ENCODE results near the gene DCP1A.
"Not testable (repeated sequence)": the region's sequence is repeated elsewhere in the genome, so short reads cannot be mapped to it uniquely, and the experiment has no call there.

Gene DCP1A

DNA sequence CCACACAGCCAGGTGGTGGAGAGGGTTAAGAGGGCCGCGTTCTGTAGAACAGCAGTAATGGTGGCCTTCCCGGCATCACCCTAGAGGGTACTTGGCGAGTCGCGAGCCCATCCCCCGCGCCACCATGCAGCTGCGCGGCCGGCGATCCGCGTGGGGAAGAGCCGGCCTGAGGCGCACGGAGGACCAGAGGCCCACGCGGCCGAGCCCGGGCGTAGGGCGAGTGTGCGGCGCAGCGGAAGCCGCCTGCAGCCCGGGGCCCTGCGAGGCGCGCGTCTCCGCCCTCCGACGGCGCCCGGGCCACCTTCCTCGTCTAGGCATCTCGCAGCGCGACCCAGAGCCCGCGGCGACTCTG, 91.9 kb downstream of the DCP1A start:
- H3K4me3 ChIP-seq (replicated peaks in 1 of 2; ENCODE audit: low read depth in 2 of 2, low read length in 2 of 2): peak overlapping the region; percentile 92 to 94
- peak in 1 of 2 donors; percentile 21 for DNase-seq (ENCODE audit: low read depth in 2 of 2)
- no peak for TF ChIP-seq CTCF (IDR thresholded peaks at IDR 0.05; ENCODE audit: low read depth, low read length)

- peak overlapping the region; percentile 92 to 94 for H3K4me3 ChIP-seq (replicated peaks in 1 of 2; ENCODE audit: low read depth in 2 of 2, low read length in 2 of 2)
- no peak for TF ChIP-seq CTCF (IDR thresholded peaks at IDR 0.05; ENCODE audit: low read depth, low read length)
- peak; percentile 62 to 67 for DNase-seq (ENCODE audit: low read depth in 2 of 2)
These were observed 92.6 kb downstream of the DCP1A start for GRCh38 chr3:53254509-53255422.

GRCh38 chr3:53253707-53254508, 93.4 kb downstream of the DCP1A start:
- TF ChIP-seq CTCF (IDR thresholded peaks at IDR 0.05; ENCODE audit: low read depth, low read length): no peak
- H3K4me3 ChIP-seq (replicated peaks in 1 of 2; ENCODE audit: low read depth in 2 of 2, low read length in 2 of 2): peak overlapping the region; percentile 92 to 94
- DNase-seq (ENCODE audit: low read depth in 2 of 2): no peak

GRCh38 chr3:53252947-53253322, 94.4 kb downstream of the DCP1A start:
- DNase-seq (ENCODE audit: low read depth in 2 of 2): not testable (repeated sequence)
- peak overlapping the region; percentile 14 to 18 for H3K4me3 ChIP-seq (replicated peaks in 1 of 2; ENCODE audit: low read depth in 2 of 2, low read length in 2 of 2)

GRCh38 chr3:53252096-53252946, 95.0 kb downstream of the DCP1A start:
- TF ChIP-seq CTCF (IDR thresholded peaks at IDR 0.05; ENCODE audit: low read depth, low read length): no peak
- peak overlapping the region in 1 of 2 donors; percentile 9 for H3K4me3 ChIP-seq (replicated peaks in 1 of 2; ENCODE audit: low read depth in 2 of 2, low read length in 2 of 2)
- DNase-seq (ENCODE audit: low read depth in 2 of 2): peak in 1 of 2 donors; percentile 19

DNA sequence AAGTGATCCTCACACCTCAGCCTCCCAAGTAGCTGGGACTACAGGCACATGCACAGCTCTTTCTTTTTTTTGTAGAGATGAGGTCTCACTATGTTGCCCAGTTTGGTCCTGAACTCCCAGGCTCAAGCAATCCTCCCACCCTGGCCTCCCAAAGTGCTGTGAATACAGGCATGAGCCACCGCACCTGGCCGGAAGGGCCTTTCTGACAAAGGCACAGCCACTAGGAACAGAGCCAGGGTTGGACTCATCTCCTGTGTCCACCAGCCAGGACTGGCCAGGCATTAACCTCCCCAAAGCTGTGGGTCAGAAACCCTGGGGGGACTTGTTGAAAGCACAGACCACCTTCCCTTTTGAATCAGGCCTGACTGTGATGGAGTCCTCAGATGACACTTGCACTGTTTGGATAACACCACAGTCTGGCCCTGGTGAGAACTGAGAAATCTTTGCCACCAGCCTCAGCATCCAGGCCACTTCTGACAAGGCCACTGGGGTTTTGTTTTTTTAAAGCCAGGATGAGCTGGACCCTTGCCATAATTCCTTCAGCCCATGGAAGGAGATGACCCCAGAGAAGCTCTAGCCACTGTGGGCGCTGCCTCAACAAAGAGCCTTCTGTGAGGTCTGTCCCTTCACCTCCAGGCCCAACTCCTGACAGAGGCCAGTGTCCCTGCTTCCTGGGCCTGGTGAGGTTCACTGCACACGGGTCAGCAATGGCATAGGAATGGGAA, 96.3 kb downstream of the DCP1A start:
- peak in 1 of 2 donors; percentile 13 for DNase-seq (ENCODE audit: low read depth in 2 of 2)
- TF ChIP-seq CTCF (IDR thresholded peaks at IDR 0.05; ENCODE audit: low read depth, low read length): no peak
- H3K4me3 ChIP-seq (replicated peaks in 1 of 2; ENCODE audit: low read depth in 2 of 2, low read length in 2 of 2): peak overlapping the region in 1 of 2 donors; percentile 3
